CD4-positive, alpha-beta T cell treated with Interleukin-15 for 1 hour (primary cell): Measurements from ENCODE around the gene GLB1L.
"Not testable (repeated sequence)": the region's sequence is repeated elsewhere in the genome, so short reads cannot be mapped to it uniquely, and the experiment has no call there.

ENCODE experiments used
- DNase-seq: peaks from one replicate; pipeline ENCODE4 v3.0.0-alpha.2; 2020

The GLB1L gene

DNA sequence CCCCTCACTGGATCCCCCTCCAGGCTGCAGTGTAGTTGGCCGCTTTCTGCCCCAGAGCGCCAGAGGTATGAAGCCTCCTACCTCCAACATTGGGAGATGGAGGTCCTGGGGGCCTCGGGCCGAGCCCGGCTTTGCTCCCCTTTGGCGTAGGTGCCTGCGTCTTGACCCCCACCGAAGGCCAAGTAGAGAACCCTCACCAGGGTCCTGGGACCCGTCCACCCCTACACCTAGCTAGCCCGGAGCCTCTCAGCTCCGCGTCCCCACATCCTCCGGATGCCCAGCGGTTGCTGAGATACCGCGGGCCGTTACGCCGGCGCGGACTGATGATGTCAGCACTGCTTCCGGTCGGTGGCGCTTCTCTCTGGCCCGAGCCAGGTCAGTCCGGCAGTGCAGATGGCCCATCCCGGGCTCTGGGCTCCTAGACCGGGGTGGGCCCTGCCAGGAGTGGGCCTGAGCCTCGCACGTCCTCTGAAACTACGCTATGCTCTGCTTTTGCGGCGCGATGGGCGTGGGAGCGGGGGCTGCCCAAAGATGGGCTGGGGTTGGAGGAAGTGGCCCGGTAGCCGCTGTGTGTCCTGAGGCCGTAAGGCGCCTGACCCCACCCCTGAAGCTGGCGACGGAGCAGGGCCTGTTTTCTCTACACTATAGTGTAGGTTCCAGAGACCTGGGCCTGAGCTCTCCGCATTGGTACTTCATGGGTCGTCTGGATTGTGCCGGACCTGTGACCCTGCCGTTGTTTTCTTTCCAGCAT lies at the start of gene GLB1L, which contains the start of gene STK16:
GLB1L (minus strand) TSS at position 297 of the 751 bp plus-strand sequence. CDS start 1,871 bp downstream, outside the sequence.
STK16 (plus strand) TSS at position 332 of the 751 bp plus-strand sequence. CDS start 521 bp downstream, outside the sequence.
- peak; percentile 87 for DNase-seq

DNA sequence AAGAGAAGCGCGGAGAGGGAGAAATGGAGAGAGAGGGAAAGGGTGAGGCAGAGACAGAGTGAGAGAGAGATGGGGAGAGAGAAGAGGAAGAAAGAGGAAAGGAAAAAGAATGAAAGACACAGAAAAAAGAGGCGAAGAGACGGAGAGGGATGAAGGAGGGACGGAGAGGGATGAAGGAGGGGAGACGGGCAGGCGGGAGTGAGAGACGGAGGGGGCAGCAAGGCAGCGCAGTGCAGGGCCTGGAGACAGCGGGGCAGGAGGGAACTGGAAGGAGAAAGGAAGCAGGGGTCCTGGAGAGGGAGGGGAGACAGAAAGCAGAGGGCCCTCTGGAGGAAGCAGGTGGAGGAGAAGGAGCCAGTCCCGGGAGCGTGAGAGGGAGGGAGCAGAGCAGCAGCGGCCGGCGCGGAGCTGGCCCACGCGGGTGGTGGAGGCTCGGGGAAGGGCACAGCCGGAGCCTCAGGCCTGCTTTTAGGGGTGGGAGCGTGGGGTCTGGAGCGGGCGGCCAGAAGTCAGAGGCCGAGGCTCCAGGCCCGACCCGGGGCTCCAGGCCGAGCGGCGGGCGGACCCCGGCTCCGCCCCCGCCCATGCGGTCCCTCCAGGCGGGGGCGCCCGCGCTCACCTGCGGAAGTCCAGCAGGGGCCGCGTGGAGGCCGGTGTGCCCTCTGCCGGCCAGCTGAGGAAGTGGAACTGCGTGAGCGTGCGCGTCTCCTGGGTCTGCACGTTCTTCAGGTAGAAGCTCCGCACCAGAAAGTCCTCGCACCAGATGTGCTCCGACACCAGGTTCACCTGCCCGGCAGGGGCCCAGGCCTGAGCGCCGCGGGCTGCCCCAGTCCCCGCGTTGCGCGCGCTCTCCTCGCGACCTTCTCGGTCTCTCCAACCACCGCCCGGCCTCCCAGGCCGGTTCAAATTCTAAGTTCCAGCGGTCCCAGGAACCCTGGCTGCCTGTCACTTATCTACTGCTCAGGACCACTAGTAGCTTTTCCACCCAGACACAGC lies 49.4 kb upstream of the GLB1L start:
- peak; percentile 91 for DNase-seq

DNA sequence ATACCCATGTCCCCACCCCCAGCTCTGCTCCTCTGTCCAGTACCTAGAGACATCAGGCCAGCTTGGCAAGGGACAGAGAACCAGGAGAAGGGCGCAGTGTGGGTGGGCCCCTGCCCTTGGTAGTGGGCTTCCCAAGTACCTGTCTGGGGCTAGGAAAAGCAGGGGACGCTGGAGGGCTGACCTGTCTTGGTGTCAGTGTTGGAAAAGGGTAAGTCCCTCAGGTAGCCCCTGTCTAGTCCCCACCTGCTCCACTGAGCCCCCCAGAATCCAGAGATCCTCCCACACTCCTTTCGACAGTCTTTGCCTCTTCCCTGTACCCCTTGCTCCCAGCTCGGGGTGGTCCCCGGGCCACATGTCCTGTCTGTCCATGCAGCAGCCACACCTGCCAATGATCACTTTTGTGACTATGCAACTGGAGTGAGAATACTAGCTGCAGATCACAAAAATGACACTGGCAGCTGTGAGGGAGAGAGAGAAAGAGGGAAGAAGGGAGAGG lies 48.5 kb upstream of the GLB1L start:
- DNase-seq: no peak

DNA sequence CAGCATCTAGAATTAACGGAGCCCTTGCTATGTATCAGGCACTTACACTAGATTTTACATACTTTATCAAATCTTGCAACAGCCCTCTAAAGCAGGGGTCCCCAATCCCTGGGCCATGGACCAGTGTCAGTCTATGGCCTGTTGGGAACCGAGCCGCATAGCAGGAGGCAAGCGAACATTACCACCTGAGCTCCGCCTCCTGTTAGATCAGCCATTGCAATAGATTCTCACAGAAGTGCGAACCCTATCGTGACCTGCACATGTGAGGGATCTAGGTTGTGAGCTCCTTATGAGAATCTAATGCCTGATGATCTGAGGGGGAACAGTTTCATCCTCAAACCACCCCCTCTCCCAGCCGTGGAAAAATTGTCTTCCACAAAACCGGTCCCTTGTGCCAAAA lies 47.4 kb upstream of the GLB1L start:
- no peak for DNase-seq

DNA sequence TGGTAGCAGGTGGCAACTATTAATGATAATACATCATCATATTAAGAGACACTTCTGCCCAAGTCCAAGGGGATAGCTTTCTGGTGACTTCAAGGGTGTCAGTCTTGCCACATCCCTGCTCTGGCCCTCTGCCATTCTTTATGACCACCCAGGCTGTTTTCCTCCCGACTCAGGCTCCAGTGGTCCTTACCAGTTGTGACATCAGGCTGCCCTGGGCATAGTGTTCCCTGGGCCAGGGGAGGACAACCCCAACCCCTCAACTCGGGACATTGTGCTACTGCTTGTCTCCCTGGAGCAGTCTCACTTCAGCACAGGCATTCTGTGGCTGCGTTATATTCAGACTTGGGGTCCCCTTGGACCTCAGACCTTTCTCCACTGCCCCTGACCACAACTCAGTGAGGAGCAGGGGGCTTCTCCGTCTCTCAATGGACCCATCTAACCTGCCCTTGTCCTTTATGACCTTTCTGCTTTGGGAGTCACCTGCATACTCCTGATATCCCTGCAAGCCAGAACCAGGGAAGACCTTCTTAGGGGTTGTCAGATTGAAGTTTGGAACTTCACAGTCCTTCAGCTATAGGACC lies 46.8 kb upstream of the GLB1L start:
- no peak for DNase-seq

DNA sequence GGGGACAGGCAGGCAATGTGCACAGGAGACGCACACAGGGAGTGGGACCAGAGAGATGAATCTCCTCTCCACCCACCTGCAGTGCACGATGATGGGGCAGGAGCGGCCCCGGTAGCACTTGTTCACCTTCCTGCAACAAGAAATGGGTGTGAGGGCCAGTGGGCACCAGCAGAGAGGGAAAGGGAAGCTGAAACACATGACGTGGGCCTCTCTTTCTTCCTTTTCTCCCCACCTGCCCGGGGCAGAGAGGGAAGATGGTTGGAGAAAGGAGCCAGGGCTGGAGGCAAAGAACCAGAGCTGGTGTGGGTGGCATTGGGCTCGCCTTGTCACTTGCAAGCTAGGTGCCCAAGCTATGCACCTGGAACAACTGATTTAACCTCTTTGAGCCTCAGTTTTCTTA lies 46.1 kb upstream of the GLB1L start:
- no peak for DNase-seq

DNA sequence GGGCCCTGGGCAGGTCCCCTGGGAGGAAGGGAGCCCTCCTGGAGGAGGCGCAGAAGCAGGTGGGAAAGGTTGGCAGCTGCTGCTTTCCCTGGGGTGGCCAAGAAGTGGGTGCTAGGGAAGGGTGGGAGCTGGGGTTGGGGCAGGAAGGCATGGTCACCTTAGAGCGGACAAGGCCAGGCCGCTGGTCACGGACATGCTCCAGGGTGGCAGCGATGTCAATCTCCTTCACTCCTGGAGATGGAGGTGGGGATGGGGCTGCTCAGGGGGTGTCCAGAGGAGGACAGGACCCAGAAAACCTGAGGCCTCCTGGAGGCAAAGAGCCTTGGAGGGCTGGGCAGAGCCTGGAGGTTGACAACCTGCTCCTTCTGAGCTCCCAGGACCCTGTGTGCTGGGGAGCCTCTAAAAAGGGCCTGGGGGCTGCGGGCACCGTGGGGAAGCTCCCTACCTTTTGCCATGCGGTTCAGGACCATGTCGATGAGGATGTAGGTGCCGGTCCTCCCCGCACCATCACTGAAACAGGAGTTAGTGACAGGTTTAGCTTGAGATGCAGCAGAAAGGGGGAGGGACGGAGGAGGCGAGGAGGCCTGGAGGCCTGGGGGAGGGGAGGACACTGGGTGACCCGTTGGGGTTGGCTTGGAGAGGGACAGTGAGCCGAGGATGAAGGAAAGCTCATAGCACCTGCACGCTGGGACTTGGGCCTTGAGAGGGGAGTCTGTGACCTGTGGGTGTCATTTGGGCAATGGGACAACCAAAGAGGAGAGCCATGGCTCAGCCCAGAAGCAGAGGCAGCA lies 45.3 kb upstream of the GLB1L start:
- DNase-seq: no peak

DNA sequence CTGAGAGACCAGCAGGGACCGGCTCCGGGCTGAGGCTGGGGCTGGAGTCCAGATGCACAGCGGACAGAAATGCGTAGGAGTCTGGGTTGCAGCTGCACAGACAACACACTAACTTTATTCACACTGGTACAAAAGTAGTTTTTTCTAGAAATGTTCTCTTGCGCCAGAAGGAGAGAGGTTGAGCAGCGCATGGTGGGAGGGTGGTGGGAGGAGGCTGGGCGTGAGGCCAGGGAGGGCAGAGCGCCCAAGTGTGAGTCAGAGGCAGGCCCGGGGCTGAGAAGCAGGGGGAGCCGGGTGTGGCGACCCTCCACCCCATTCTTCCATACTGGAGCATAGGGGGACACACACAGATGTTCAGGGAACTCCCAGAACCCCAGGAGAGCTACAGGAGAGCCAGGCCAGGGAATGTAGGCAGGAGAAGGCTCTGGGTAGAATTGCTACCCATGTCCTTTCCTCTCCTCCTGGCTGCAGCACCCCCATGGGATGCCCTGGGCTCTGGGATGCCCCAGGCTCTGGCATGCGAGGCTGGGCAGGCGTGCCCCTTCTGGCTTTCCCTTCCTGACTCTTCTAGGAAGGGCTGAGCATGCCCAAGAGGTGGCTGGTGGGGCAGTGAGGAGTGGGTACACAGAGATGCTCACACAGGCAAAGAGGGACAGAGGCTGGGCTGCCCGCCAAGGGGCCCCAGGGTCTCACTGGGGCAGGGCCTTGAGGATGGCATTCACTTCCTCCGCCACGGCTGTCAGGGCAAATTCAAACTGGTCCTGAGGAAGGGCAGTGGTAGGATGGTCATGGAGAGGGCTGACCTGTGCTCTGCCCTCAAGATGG lies 44.5 kb upstream of the GLB1L start:
- no peak for DNase-seq

DNA sequence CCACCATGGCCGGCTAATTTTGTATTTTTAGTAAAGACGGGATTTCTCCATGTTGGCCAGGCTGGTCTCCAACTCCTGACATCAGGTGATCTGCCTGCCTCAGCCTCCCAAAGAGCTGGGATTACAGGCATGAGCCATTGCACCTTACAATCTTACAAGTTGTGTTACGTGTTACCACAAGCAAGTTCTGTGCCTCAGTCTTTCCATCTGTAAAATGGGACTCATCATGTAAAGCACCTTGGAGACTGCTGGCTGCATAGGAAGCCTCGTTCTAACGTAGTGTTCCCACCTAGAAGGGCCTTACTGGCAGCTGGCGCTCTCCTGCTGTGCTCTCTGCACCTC lies 43.9 kb upstream of the GLB1L start:
- no peak for DNase-seq

DNA sequence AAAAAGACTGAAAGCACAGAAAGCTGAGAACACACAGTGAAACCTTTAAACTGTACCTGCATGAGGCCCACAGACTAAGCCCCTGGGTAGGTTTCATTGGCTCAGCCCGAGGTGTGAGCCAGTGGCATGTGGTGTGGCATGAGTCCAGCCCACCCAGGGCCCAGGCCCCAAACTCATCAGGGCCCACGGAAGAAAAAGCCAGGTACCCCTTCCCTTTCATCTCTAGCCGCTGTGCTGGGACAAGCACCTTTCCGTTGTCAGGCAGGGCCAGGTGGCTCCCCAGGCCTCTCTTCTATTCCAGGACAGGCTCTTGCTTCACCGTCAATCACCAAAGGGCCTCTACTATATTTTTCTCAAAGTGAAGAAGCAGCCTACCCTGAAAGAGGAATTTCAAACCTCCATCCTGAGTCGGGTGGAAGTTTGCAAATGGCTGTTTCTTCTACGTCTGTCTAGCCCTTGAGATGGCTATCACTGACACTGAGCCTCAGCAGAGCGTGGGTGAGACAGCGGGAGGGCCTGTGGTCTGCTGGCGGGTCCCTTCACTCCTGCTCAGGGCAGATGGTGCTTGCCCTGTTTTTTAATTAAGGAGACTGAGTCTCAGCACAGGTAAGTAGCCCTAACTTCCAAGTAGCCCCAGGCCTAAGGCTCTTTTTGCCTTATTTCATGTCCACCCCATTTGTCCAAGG lies 42.5 kb upstream of the GLB1L start:
- no peak for DNase-seq

DNA sequence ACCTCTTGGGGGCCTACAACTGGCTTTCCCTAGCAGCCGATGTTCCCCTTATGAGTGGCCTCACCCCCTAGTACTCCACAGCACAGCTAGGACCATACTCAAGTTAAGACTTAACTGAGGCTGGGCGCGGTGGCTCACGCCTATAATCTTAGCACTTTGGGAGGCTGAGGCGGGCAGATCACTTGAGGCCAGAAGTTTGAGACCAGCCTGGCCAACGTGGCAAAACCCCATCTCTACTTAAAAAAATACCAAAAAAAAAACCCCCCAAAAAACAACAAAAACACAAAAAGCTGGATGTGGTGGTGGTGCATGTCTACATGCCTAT lies 41.8 kb upstream of the GLB1L start:
- DNase-seq: not testable (repeated sequence)

DNA sequence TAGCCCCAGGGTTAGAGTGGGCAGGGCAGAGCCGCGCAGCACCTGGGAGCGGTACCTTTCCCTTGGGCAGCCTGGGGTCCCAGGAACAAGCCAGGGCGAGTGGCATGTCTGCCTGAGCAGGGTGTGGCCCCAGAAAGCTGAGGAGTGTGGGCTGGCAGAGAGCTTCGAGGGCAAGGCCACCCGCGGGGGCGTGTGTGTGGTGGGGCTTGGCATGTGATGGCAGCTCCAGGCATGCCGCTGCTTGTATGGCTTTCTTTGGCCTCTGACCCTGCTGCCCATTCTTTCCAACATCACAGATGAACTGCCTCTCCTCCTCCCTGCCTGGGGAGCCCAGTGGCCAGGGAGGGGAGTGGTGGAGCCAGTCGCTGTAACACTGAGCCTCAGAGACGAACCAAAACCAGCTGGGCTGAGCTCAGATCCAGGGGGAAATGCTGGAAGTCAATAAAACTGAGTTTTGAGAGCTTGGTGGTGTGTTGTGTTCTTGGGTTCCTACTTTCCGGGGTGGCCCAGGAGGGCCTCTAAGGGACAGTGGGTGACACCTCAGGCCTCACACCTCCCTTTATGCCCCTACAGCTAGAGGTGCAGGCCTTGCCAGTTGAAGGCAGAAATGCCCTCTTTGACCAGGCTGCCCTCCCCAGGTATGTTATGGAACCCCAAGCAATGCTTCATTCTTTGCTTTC lies 41.3 kb upstream of the GLB1L start:
- no peak for DNase-seq

DNA sequence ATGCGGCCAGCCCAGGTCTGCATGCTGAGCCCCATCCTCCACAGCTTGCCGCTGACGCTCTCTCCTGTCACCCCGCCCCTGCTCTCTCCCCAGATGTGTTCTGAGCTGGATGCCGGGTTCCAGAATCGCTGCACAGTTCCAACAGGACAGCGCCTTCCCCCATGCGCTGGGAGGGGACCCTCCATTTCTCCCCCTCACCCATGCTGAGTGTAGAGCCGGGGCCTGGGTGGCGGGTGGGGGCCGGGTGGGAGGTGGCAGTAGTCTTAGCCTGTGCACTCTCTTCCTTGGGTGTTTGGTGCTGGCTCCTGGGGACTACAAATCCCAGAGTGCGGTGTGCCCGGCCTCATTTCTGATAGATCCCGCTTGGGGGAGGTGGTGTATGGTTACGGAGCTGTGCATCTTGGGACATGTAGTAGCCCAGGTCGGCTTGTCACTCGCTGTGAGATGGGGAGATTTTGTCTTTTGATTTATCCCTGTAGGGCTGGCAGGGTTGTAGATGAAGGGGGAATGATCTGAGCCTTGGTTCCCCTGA lies 40.7 kb upstream of the GLB1L start:
- no peak for DNase-seq

DNA sequence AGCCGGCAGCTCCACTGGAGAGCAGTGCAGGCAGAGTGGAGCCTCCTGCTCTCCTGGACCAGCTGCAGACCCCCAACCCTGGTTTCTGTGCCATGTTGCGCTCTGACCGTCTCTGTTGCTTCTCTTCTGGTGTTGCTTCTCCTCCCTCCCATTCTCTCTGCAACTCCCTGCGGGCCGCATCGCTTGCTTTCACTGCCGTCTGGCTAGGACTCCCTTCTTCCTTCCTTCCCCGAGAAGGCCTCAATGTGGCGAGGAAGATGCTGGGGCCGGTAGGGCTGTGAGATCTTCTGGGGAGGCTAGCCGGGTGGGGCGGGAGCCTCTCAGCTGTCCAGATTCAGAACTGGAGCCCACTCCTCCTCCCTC lies 40.1 kb upstream of the GLB1L start:
- DNase-seq: no peak

DNA sequence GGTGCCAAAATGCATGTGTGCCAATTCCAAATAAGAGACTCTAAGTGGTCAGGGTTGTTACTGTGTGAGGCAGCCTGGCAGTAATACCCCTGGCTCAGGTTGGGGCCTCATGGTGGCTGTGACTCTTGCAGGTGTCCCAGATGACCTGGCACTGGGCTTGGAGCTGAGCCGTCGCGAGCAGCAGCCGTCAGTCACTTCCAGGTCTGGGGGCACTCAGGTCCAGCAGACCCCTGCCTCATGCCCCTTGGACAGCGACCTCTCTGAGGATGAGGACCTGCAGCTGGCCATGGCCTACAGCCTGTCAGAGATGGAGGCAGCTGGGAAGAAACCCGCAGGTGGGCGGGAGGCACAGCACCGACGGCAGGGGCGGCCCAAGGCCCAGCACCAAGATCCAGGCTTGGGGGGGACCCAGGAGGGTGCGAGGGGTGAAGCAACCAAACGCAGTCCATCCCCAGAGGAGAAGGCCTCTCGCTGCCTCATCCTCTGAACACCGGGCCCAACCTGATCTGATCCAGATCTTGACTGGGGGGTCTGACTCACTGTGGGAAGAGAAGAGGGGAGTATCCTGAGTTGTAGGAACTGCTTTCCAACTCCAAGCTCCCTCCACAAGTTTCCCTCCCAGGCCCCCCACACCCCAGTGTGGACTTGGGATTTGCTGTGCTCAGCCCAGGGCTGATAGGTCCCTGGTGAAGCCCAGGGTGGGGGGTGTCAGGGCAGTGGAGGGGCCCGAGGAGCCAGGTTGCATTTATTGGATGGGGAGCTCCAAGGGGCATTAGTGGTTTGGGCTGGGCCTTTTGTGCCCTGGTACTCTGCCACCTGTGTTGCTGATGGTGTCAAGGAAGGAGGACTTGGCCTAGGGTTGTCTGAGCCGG lies 39.5 kb upstream of the GLB1L start:
- no peak for DNase-seq

DNA sequence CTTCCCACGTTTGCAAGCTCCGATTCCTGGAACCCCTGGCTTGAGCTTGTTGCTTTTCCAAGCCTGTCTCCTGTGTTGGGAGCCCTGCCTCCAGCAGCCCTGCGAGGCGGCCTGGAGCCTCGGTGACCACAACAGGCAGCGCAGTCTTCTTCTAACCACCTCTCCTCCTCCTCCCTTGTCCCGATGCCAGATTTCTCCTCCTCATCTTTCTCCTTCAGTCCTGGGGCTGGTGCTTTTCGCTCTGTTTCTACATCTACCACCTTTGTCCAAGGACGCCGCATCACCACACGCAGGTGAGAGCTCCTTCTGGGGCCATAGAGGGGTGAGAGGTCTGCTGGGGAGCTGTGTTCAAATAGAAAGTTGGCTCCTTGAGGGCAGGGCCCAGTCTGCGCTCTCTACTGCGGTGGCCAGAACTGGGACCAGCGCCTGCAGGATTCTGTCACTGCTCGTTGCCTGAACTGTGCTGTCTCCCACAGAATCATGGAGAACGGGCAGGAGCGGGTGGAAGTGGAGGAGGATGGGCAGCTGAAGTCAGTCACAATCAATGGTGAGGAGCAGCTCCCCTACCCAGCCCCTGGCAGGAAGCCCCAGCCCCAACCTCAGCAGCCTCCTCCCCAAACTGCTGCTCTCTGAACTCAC lies 37.8 kb upstream of the GLB1L start:
- no peak for DNase-seq

DNA sequence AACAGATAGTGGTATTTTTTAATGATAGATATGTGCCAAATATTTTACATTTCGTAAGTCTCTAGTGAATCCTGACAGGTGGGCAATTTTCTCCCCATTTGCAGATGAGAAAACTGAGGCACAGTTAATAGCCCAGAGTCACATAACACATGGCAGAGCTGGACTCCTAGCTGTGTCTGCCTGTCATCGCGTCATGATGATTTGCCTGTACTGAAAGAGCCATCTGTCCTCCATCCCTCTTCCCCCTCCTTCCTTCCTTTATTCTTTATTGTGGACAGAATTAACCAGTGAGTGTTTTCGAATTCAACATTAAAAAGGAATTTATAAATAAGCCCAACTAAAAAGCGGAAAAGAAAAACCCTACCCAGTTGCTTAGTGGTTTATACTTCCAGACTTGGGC lies 37.1 kb upstream of the GLB1L start:
- no peak for DNase-seq

DNA sequence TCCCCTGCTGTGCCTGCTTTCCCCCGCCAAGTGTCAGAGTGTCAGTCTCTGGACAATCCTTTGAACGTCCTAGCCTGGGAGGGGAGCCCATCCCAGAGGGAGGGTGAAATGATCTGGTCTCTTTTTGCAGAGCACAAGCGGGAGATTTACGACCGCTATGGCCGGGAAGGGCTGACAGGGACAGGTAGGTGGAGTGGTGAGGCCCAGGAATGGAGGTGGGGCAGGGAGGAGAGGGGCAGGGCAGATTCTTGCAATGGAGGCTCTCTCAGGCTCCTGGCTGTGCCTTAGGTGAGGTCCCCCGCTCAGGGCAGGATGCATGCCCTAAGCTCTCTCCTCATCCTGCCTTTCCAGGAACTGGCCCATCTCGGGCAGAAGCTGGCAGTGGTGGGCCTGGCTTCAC lies 36.3 kb upstream of the GLB1L start:
- DNase-seq: no peak

DNA sequence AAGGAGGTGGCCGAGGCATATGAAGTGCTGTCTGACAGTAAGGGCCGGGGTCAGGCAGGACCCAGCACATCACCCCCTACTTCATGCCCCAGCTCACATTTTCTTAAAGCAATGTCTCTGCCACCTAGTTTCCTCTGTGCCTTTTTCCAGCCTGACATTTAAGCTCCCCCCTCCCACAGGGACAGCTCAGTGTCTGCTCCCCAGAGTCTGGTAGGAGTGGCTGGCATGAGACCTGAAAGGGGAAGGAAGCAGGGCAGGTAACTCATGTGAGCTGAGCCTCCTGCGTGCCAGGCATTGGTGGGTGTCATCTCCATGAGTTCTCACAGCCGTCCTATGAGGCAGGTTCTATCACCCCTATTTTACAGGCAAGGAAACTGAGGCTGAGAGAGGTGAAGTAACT lies 35.4 kb upstream of the GLB1L start:
- no peak for DNase-seq
